ENCODE results near the gene MRPL21. TPM values are rescaled to one million over a fixed set of nuclear protein-coding genes. Genes with fewer than 3 reads are reported as not detected.

Gene MRPL21
- polyA plus RNA-seq, 1 donor: 71.8 TPM

- Histone ChIP-seq H3K27ac (ENCODE audit: low read length) (peak overlapping the region; percentile 40), H3K4me1 (ENCODE audit: control insufficient read depth, insufficient read depth, low read length) (no peaks in the 10 kb centered on the region)
Measured at GRCh38 chr11:68942095-68942620, 38.5 kb upstream of the MRPL21 start.

GRCh38 chr11:68941324-68942094 is 37.9 kb upstream of the MRPL21 start:
- DNase-seq: no peak
- peaks cover 3% of the 10 kb centered on the region for H3K9me3 ChIP-seq (ENCODE audit: control insufficient read depth, low read depth, low read length)
- H3K27ac ChIP-seq (ENCODE audit: low read length): peak overlapping the region; percentile 40
- WGBS (ENCODE audit: insufficient coverage, low lambda C conversion rate): no CpG with 5 or more reads among the region's 18 CpGs
- H3K4me3 ChIP-seq (ENCODE audit: low read length): no peak overlapping the region
- no peaks in the 10 kb centered on the region for H3K4me1 ChIP-seq (ENCODE audit: control insufficient read depth, insufficient read depth, low read length)
- H3K36me3 ChIP-seq (ENCODE audit: control insufficient read depth, insufficient read depth, low read length): peaks cover 46% of the 10 kb centered on the region
- no peaks in the 10 kb centered on the region for H3K27me3 ChIP-seq (ENCODE audit: control insufficient read depth, insufficient read depth, low read length)

More at GRCh38 chr11:68942095-68942620, 38.5 kb upstream of the MRPL21 start:
- Histone ChIP-seq H3K4me3 (ENCODE audit: low read length) (no peak overlapping the region), H3K27me3 (ENCODE audit: control insufficient read depth, insufficient read depth, low read length) (no peaks in the 10 kb centered on the region), H3K9me3 (ENCODE audit: control insufficient read depth, low read depth, low read length) (peaks cover 3% of the 10 kb centered on the region), H3K36me3 (ENCODE audit: control insufficient read depth, insufficient read depth, low read length) (peaks cover 40% of the 10 kb centered on the region)
- no CpG with 5 or more reads among the region's 11 CpGs for WGBS (ENCODE audit: insufficient coverage, low lambda C conversion rate)
- DNase-seq: no peak

GRCh38 chr11:68940651-68941323 is 37.2 kb upstream of the MRPL21 start:
- Histone ChIP-seq H3K27ac (ENCODE audit: low read length) (no peak overlapping the region), H3K36me3 (ENCODE audit: control insufficient read depth, insufficient read depth, low read length) (peaks cover 53% of the 10 kb centered on the region), H3K9me3 (ENCODE audit: control insufficient read depth, low read depth, low read length) (peaks cover 3% of the 10 kb centered on the region), H3K4me1 (ENCODE audit: control insufficient read depth, insufficient read depth, low read length) (no peaks in the 10 kb centered on the region), H3K4me3 (ENCODE audit: low read length) (no peak overlapping the region), H3K27me3 (ENCODE audit: control insufficient read depth, insufficient read depth, low read length) (no peaks in the 10 kb centered on the region)
- DNase-seq: no peak
- no CpG with 5 or more reads among the region's 20 CpGs for WGBS (ENCODE audit: insufficient coverage, low lambda C conversion rate)

- peaks cover 3% of the 10 kb centered on the region for H3K9me3 ChIP-seq (ENCODE audit: control insufficient read depth, low read depth, low read length)
- no peaks in the 10 kb centered on the region for H3K4me1 ChIP-seq (ENCODE audit: control insufficient read depth, insufficient read depth, low read length)
- peaks cover 62% of the 10 kb centered on the region for H3K36me3 ChIP-seq (ENCODE audit: control insufficient read depth, insufficient read depth, low read length)
- no CpG with 5 or more reads among the region's 33 CpGs for whole genome bisulfite sequencing (ENCODE audit: insufficient coverage, low lambda C conversion rate)
- no peak overlapping the region for H3K27ac ChIP-seq (ENCODE audit: low read length)
- H3K4me3 ChIP-seq (ENCODE audit: low read length): no peak overlapping the region
- no peaks in the 10 kb centered on the region for H3K27me3 ChIP-seq (ENCODE audit: control insufficient read depth, insufficient read depth, low read length)
- no peak for DNase-seq
Measured at GRCh38 chr11:68939583-68940555, 36.2 kb upstream of the MRPL21 start.

GRCh38 chr11:68938816-68939582 is 35.4 kb upstream of the MRPL21 start:
- H3K4me3 ChIP-seq (ENCODE audit: low read length): no peak overlapping the region
- H3K4me1 ChIP-seq (ENCODE audit: control insufficient read depth, insufficient read depth, low read length): no peaks in the 10 kb centered on the region
- H3K9me3 ChIP-seq (ENCODE audit: control insufficient read depth, low read depth, low read length): peaks cover 3% of the 10 kb centered on the region
- no peaks in the 10 kb centered on the region for H3K27me3 ChIP-seq (ENCODE audit: control insufficient read depth, insufficient read depth, low read length)
- no peak for DNase-seq
- H3K27ac ChIP-seq (ENCODE audit: low read length): no peak overlapping the region
- WGBS (ENCODE audit: insufficient coverage, low lambda C conversion rate): 100% methylated on average over 2 of the region's 17 CpGs
- peaks cover 71% of the 10 kb centered on the region for H3K36me3 ChIP-seq (ENCODE audit: control insufficient read depth, insufficient read depth, low read length)

GRCh38 chr11:68938088-68938487 is 34.5 kb upstream of the MRPL21 start:
- no peak overlapping the region for H3K27ac ChIP-seq (ENCODE audit: low read length)
- no peak overlapping the region for H3K4me3 ChIP-seq (ENCODE audit: low read length)
- peaks cover 3% of the 10 kb centered on the region for H3K9me3 ChIP-seq (ENCODE audit: control insufficient read depth, low read depth, low read length)
- WGBS (ENCODE audit: insufficient coverage, low lambda C conversion rate): no CpG with 5 or more reads among the region's 18 CpGs
- DNase-seq: no peak
- H3K36me3 ChIP-seq (ENCODE audit: control insufficient read depth, insufficient read depth, low read length): peaks cover 80% of the 10 kb centered on the region
- H3K27me3 ChIP-seq (ENCODE audit: control insufficient read depth, insufficient read depth, low read length): no peaks in the 10 kb centered on the region
- H3K4me1 ChIP-seq (ENCODE audit: control insufficient read depth, insufficient read depth, low read length): no peaks in the 10 kb centered on the region

GRCh38 chr11:68936676-68937620 is 33.3 kb upstream of the MRPL21 start:
- no peak overlapping the region for H3K27ac ChIP-seq (ENCODE audit: low read length)
- 95% methylated on average over 4 of the region's 29 CpGs for WGBS (ENCODE audit: insufficient coverage, low lambda C conversion rate)
- H3K27me3 ChIP-seq (ENCODE audit: control insufficient read depth, insufficient read depth, low read length): no peaks in the 10 kb centered on the region
- H3K9me3 ChIP-seq (ENCODE audit: control insufficient read depth, low read depth, low read length): peaks cover 3% of the 10 kb centered on the region
- no peak for DNase-seq
- H3K4me3 ChIP-seq (ENCODE audit: low read length): no peak overlapping the region
- no peaks in the 10 kb centered on the region for H3K4me1 ChIP-seq (ENCODE audit: control insufficient read depth, insufficient read depth, low read length)
- peaks cover 83% of the 10 kb centered on the region for H3K36me3 ChIP-seq (ENCODE audit: control insufficient read depth, insufficient read depth, low read length)

- H3K36me3 ChIP-seq (ENCODE audit: control insufficient read depth, insufficient read depth, low read length): peaks cover 85% of the 10 kb centered on the region
- H3K27me3 ChIP-seq (ENCODE audit: control insufficient read depth, insufficient read depth, low read length): no peaks in the 10 kb centered on the region
- H3K4me3 ChIP-seq (ENCODE audit: low read length): no peak overlapping the region
- H3K4me1 ChIP-seq (ENCODE audit: control insufficient read depth, insufficient read depth, low read length): no peaks in the 10 kb centered on the region
- no peak for DNase-seq
- no peak overlapping the region for H3K27ac ChIP-seq (ENCODE audit: low read length)
- peaks cover 3% of the 10 kb centered on the region for H3K9me3 ChIP-seq (ENCODE audit: control insufficient read depth, low read depth, low read length)
- WGBS (ENCODE audit: insufficient coverage, low lambda C conversion rate): no CpG with 5 or more reads among the region's 10 CpGs
Measured at GRCh38 chr11:68936358-68936636, 32.7 kb upstream of the MRPL21 start.

All from large intestine (tissue), 3 donors.